ENCODE data around the gene LRRC53. TPM values are rescaled to one million over a fixed set of nuclear protein-coding genes. Genes with fewer than 3 reads are reported as not detected.

Gene LRRC53
- total and polyA plus RNA-seq, 12 donors, result not detected

DNA sequence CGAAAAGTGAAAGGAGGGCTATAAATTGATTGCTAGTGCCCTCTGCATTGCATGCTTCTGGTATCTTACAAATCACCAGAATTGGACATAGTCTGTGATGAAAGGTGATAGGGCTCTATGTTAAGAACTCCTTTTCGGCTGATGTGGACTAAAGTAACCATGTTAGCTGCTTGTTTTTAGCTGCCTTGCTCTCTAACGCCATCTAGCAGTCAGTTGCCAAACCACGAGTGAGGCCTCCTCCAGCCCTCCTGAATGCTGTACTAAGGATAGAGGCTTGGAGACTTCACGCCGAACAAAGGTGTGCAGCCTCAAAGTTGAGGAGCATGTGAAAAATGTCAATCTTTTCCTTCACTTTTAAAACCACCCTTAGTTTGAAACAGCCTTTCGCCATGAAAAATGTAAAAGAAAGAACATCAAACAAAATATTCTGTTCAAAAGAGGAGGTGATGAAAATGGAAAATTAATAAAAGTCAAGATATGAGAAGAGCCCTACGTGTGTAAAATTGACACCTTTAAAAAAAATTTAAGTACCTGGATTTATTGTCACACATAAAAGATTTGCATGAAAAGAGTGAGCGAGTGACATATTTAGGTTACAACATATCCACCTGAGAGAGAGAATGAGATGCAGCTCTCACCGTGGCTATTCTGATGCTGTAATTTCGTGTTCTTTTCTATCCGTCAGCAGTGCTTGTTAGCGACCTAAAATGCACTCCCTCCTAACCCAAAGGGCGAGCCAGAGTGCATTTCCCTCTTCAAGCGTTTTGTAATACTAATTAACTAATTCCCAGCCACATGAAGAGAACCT is 8.1 kb downstream of the LRRC53 start:
- H3K9me3 ChIP-seq, result no peaks in the 10 kb centered on the region
- 38 to 41% methylated on average over 15 of the region's 15 CpGs for WGBS, 2 donors
- H3K4me3 ChIP-seq, result no peak overlapping the region
- peak in 1 of 2 donors; percentile 38 for DNase-seq
- ATAC-seq, result peak; percentile 52 to 90 (median 82)
- intact Hi-C loops (cut with DNase I), result no loop called here
- TF ChIP-seq, protein P1, sequence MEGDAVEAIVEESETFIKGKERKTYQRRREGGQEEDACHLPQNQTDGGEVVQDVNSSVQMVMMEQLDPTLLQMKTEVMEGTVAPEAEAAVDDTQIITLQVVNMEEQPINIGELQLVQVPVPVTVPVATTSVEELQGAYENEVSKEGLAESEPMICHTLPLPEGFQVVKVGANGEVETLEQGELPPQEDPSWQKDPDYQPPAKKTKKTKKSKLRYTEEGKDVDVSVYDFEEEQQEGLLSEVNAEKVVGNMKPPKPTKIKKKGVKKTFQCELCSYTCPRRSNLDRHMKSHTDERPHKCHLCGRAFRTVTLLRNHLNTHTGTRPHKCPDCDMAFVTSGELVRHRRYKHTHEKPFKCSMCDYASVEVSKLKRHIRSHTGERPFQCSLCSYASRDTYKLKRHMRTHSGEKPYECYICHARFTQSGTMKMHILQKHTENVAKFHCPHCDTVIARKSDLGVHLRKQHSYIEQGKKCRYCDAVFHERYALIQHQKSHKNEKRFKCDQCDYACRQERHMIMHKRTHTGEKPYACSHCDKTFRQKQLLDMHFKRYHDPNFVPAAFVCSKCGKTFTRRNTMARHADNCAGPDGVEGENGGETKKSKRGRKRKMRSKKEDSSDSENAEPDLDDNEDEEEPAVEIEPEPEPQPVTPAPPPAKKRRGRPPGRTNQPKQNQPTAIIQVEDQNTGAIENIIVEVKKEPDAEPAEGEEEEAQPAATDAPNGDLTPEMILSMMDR (IDR thresholded peaks at IDR 0.05), result peak; percentile 31 to 78 (median 71)
- H3K36me3 ChIP-seq, result no peaks in the 10 kb centered on the region
- H3K4me1 ChIP-seq, result peaks cover 0 to 6% (median 0%) of the 10 kb centered on the region in 9 donors
- H3K27me3 ChIP-seq, result no peaks in the 10 kb centered on the region
- peak overlapping the region in 1 of 10 donors; percentile 15 for H3K27ac ChIP-seq

DNA sequence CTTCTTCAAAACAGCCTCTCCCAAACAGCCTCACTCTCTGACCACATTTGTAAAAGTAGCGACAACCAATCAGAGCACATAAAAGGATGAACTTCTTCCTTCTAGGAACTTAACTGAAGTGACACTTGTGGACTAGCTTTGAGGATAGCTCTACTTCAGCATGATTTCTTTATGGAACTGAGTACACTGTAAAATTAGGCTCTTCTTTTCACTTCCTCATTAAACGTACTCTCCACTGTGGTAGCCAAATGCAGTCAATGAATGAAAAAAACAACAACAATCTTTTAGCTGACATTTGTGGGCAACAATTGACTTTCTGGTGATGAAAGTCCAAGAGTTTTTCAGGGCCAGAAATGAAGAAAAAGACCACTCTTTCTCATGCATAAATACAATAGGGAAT is 9.6 kb downstream of the LRRC53 start:
- TF ChIP-seq, protein P1 (IDR thresholded peaks at IDR 0.05), result no peak
- Histone ChIP-seq H3K27ac (no peak overlapping the region), H3K4me1 (peaks cover 0 to 6% (median 0%) of the 10 kb centered on the region in 9 donors), H3K9me3 (no peaks in the 10 kb centered on the region), H3K27me3 (no peaks in the 10 kb centered on the region), H3K4me3 (no peak overlapping the region), H3K36me3 (no peaks in the 10 kb centered on the region)
- intact Hi-C loops (cut with DNase I), result no loop called here
- DNase-seq, result no peak
- WGBS, 2 donors, result 73 to 77% methylated on average over 2 of the region's 2 CpGs
- ATAC-seq, result no peak

DNA sequence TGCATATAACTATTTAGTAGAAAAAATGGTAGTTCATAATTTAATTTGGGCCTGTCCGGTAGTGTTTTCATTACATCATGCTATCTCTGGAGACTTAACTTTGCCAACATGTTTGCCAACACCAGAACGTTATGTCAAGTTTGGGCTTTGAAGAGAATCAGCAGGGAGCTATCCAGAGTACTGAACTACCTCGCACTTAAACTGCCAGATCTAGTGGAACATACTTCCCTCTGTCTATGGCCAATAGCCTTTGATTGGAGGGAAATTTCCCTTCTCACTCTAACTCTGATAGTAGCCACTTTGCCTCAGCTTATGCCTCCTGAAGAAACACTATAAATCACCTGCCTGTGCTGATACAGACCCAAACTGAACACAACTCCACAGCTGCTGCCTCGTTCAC is 10.0 kb downstream of the LRRC53 start:
- DNase-seq (peak in 1 of 2 donors; percentile 14), ATAC-seq (peak in 3 of 8 donors; percentile 44 to 67 (median 49))
- Histone ChIP-seq H3K4me1 (peaks cover 0 to 6% (median 0%) of the 10 kb centered on the region in 9 donors), H3K36me3 (no peaks in the 10 kb centered on the region), H3K27me3 (no peaks in the 10 kb centered on the region), H3K4me3 (no peak overlapping the region), H3K9me3 (no peaks in the 10 kb centered on the region), H3K27ac (no peak overlapping the region)
- WGBS, 2 donors, result 25 to 35% methylated on average over 4 of the region's 4 CpGs
- TF ChIP-seq, protein P1 (IDR thresholded peaks at IDR 0.05), result no peak
- intact Hi-C loops (cut with DNase I), result no loop called here

DNA sequence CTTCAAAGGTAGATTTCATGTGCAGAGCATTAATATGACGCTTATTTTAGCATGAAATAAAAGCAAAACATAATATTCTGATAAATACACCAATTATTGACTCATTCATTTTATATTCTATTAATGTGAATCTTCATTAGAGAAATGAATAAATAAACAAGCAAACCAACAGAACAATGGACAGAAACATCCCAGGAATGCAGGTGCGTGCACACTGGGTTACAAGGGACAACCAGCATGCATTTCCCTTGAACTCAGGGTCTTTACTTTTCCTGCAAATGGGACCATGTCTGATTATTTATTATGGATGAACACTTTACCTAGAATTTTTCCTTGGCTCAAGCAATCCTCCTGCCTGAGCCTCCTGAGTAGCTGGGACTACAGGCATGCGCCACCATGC is 13.5 kb downstream of the LRRC53 start:
- Histone ChIP-seq H3K27me3 (no peaks in the 10 kb centered on the region), H3K4me1 (peaks cover 0 to 8% (median 0%) of the 10 kb centered on the region in 9 donors), H3K36me3 (peaks cover 0 to 5% (median 0%) of the 10 kb centered on the region in 9 donors), H3K4me3 (no peak overlapping the region), H3K9me3 (no peaks in the 10 kb centered on the region), H3K27ac (no peak overlapping the region)
- no peak for DNase-seq
- TF ChIP-seq, protein P1 (IDR thresholded peaks at IDR 0.05), result no peak
- 86 to 88% methylated on average over 3 of the region's 3 CpGs for WGBS, 2 donors
- intact Hi-C loops (cut with DNase I), result no loop called here
- no peak for ATAC-seq

Data from heart right ventricle (tissue), 16 donors.